GM18502 (cell line): ENCODE data around the gene TOE1.

ENCODE experiments used
- ATAC-seq: cut with Tn5 transposase; IDR thresholded peaks from one replicate; pipeline ENCODE4 v1.9.1; 2021; ENCODE audit warnings: mild to moderate bottlenecking; ENCODE audit not compliant: unreplicated experiment, poor library complexity

TOE1 gene

DNA sequence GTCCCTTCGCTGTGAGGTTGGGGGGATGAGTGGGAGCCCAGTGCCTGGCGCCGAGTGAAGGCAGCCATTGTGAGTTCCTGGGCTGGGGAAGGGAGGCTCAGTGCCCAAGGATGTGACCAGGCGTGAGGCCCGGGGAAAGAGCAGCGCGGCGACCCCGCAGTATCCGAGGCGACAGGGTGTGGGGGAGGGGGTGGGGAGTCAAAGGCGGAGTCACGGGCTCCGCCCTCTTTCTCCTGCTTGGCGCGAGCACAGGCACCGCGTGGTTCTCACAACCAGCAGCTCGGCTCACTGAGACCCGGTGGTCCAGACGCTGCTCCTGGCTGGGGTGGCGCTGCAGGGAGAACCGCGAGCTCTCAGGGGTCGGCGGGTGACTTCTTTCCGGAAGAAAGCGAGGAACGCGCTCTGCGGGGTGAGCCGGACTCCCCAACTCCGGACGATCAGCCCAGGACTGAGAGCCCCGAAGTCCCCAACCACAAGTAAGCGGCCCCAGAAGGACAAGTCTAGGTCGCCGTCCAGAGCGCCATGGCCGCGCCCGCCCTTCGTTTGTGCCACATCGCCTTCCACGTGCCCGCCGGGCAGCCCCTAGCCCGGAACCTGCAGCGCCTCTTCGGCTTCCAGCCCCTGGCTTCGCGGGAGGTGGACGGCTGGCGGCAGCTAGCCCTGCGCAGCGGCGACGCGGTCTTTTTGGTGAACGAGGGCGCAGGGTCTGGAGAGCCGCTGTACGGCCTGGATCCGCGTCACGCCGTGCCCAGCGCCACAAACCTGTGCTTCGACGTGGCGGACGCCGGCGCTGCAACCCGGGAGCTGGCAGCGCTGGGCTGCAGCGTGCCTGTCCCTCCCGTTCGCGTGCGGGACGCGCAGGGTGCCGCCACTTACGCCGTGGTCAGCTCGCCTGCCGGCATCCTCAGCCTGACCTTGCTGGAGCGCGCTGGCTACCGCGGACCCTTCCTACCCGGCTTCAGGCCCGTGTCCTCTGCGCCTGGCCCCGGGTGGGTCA, 13.0 kb upstream of the TOE1 start, which contains the start of gene HPDL:
HPDL (plus strand) TSS at position 269 of the 997 bp plus-strand sequence; CDS start at position 523, 254 bp downstream.
- ATAC-seq, result peak; percentile 55

DNA sequence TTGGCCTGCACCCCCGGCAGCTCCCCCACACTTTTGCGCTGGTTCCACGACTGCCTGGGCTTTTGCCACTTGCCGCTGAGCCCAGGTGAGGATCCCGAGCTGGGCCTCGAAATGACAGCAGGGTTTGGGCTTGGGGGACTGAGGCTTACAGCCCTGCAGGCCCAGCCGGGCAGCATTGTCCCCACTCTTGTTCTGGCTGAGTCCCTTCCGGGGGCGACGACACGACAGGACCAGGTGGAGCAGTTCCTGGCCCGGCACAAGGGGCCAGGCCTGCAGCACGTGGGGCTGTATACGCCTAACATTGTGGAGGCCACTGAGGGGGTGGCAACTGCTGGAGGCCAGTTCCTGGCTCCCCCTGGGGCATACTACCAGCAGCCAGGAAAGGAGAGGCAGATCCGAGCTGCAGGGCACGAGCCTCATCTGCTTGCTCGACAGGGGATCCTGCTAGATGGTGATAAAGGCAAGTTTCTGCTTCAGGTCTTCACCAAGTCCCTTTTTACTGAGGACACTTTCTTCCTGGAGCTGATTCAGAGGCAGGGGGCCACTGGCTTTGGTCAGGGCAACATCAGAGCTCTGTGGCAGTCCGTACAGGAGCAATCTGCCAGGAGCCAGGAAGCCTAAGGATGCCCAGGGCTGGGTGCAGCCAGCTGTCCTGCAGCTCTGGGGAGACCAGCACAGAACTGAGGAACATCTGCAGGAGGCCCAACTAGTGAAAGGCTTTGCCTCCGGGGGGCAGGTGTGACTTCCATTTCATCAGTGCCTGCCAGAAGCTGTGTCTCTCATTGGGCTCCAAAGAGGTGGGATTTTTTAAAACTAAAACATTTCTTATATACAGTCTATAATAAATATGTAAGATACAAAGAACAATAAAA, 12.1 kb upstream of the TOE1 start:
- ATAC-seq, result no peak

- no peak for ATAC-seq
These were observed 11.3 kb upstream of the TOE1 start for GRCh38 chr1:45328680-45329079.

DNA sequence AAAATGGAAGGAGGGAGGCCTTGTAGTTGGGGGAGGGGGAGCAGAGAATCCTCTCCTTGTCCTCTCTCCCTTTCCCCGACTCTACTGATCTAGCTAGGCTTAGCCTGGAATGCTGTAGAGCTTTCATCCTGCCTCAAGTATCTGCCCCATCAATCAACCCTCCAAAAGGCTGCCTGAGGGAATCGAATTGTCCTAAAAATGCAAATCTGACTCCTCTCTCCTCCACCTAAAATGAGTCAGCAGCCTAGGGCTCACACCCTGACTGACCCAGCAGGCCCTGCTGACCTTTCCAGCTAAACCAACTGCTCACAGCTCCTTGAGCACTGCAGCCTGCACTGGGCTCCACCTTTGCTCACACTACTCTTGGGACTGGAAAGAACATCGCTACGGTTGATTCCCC, 10.5 kb upstream of the TOE1 start:
- no peak for ATAC-seq

DNA sequence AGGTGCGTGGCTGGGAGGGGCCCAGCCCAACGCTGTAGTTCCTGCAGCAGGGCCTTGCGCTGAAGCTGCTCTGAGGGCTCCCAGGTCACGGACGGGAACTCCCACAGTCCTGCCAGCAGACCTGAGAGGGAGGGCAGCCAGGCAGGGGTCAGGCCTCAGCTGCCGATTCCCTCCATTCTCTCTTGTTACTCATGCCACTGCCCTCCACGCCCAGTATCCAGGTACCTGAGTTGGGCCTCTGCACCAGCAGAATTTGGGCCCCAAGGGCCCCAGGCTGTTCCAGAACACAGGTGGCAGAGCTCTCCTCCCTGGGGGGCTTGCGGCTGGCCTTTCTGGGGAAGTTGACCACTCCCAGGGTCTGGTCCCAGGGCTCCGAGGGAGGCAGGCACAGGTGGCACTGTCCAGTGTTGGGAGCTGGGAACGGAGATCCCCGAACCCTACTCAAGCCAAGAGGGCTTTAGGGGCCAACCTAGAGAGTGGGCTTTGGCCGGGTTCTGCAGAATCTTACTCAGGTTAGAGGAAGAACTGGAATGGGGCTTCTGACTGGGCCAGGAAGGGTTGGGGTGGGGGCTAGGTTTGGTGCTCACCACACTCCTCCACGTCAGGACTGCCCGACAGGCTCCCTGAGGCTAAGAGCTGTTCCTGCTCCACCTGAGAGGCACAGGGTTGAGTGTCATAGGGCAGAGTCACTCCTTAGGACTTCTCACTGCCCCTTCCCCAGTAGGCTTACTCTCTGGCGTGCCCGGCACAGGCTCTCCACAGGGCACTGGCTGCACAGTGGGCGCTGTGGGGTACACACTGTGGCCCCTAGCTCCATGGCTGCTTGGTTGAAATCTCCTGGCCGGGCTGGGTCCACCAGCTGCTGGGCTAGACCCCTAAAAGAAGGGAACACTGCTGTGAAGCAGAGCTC, 8.3 kb upstream of the TOE1 start:
- ATAC-seq, result no peak

DNA sequence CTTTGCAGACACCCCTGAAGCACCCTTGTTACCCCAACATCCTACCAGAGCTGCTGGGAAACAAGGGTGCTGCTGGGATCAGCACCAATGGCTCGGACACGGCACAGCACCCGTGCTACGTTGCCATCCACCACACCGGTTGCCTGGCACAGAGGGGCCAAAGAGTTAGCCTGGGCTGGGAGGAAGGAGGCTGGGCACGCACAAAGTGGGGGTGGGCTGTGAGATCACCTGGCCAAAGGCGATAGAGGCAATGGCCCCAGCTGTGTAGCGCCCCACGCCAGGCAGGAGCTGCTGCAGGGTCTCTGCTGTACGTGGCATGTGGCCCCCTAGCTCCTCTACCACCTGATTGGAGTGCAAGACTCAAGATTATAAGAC, 7.6 kb upstream of the TOE1 start:
- no peak for ATAC-seq

- ATAC-seq, result no peak
These were observed 5.4 kb upstream of the TOE1 start for GRCh38 chr1:45334308-45335245.

DNA sequence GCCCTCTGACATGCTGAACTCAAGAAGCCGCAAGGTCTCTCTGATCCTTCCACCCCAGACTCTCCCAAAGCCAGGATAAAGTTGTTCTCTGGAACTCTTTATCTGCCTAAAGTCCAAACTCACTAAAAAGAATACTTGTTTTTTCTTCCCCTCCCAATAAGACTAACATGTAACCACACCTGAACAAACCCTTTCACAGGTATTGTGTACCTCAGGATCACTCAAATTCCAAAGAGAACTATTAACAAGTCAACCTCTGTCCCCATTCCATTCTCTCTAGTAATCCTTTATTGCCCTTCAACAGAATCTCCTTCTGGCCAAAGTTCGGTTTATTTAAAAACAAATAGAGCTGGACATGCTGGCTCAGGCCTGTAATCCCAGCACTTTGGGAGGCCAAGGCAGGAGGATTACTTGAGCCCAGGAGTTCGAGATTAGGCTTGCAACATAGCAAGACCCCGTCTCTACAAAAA, 4.1 kb upstream of the TOE1 start:
- ATAC-seq, result no peak

GRCh38 chr1:45337630-45338325, 2.2 kb upstream of the TOE1 start:
- ATAC-seq, result no peak

DNA sequence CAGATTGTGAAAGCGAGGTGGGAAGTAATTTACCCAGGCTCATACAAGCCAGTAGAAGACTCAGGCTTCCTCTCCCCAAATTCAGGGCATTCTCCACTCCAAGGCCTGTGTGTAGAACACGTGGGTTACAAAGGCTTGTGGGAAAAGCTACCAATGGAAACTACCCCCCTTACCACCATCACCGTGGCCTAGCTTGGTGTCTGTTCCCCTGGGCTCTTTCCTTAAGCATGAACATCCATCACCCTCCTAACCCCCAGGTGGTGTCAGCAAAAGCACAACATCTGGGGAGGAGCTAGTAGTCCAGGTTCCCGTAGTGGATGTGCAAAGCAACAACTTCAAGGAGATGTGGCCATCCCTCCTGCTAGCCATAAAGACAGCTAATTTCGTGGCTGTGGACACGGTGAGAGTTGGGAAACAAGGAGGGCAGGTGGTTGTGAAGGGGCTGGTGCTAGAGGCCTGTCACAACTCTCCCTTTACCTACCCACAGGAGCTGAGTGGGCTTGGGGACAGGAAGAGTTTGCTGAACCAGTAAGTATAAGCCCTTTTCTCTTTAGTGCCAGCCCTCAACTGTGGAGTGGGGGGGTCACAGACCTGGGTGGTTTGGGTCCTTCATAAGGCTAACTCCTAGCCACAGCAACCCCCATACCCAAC, 971 bp downstream of the TOE1 start:
- no peak for ATAC-seq

GRCh38 chr1:45344499-45344898, 4.5 kb downstream of the TOE1 start:
- no peak for ATAC-seq

- no peak for ATAC-seq
These were observed 5.0 kb downstream of the TOE1 start for GRCh38 chr1:45345014-45345413.

- no peak for ATAC-seq
These were observed 6.5 kb downstream of the TOE1 start for GRCh38 chr1:45346473-45346872.

DNA sequence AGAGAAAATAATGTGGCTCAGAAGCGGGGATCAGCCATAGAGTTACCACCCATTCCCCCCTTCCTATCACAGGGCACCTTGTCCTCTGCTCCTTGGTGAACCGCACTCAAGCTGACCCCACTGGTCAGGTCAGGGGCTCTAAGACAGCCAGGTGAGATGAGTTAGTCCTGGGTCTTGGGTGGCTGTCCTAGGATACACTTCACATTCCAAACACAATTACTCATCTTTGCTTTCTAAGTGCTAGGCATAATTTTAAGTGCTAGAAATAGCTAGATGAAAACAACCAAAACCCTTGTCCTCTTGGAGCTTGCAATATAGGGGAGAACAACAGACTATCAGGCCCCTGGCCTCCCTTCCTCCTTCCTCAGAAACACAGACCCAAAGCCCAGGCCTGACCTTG, 8.1 kb downstream of the TOE1 start:
- ATAC-seq, result no peak

DNA sequence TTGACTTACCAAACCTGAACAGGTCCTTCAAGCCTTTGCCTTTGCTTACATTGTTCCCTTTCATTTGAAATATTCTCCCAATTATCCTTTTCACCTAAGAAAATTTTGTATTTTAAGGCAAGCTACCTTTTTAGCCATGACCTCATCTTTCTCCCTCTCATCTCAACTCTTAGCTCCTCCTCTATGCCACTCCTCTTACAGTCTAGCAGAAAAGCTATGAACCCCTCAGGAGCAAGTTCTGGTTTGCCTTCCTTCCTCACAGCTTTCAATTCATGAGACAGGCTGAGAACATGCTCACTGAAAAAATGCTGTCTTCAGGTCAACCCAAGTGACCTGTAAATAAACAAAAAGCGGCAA, 8.6 kb downstream of the TOE1 start:
- no peak for ATAC-seq

- no peak for ATAC-seq
These were observed 9.2 kb downstream of the TOE1 start for GRCh38 chr1:45348966-45349677.

- no peak for ATAC-seq
These were observed 11.5 kb downstream of the TOE1 start for GRCh38 chr1:45351508-45351907.
